GM12892 (cell line): Measurements from ENCODE around the gene SLC24A1.

Experiments
- POLR2A ChIP-seq: IDR thresholded peaks from 2 replicates; pipeline ENCODE4 v1.6.1; 2011; ENCODE audit warnings: low read depth, low read length, control low read depth
- TAF1 ChIP-seq: IDR thresholded peaks from 2 replicates; pipeline ENCODE4 v1.6.1; 2011; ENCODE audit warnings: low read depth, mild to moderate bottlenecking, control low read depth, low read length, borderline replicate concordance

GRCh38 chr15:65619626-65620290 is 2.0 kb upstream of the SLC24A1 start:
- TF ChIP-seq POLR2A: no peak
- no peak for TF ChIP-seq TAF1
